ENCODE data around the gene RAD51.
A peak's percentile ranks its signal among the peaks of the same experiment; 100 is the strongest.

The RAD51 gene

DNA sequence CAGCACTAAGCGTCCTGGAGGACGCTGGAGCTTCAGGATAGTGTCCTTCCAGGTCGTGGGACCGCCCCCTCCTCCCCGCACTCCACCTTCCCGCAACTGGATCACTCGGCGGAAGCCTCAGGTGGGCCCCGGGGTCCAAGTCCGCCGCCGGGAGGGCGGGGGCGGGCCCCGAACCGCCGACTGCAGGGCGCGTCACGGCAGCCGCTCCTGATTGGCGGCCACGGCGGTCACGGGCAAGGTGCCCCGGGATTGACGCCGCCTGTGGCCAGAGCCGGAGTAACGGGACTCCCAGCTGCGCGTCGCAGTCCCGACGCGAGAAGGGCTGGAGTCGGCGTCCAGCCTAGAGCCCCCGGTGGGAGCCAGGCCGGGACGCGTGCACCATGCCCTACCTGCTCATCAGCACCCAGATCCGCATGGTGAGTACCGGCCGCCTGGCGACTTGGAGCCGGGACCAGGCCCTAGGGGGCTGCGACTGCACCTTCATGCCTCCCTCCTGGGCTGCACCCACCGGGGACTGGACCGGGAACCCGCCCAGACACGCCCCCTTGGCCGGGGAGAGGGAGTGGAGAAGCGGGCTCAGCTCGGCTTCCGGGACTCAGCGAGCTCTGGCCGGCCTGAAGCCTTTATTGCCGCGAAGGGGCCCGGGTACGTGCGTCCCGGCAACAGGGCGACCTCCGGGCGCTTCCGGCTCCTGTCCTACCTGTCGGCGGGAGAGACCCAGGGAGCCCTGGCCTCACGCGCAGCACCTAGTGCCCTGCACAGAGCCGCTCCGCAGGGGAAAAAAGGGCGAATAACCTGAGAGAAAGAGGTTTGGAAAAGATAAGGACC lies 69.0 kb downstream of the RAD51 start, which contains the start of gene GCHFR:
GCHFR (plus strand) TSS at position 268 of the 828 bp plus-strand sequence; CDS start at position 381, 113 bp downstream.
- Histone ChIP-seq H3K4me2 (ENCODE audit: insufficient read depth, low read length, poor library complexity, severe bottlenecking) (peak within 1 kb of the TSS; percentile 98), H3K79me1 (ENCODE audit: low read depth, low read length) (no peaks in the 10 kb centered on the region), H3K4me3 (ENCODE audit: low read length in 2 of 2) (peak within 1 kb of the TSS; percentile 47 to 74), H2BK120ac (ENCODE audit: low read depth, low read length) (no peak within 1 kb of the TSS), H3K14ac (ENCODE audit: low read length) (peak within 1 kb of the TSS; percentile 89), H3K4me1 (ENCODE audit: control insufficient read depth in 2 of 2, insufficient read depth in 1 of 2, low read depth in 1 of 2, low read length in 2 of 2) (peaks cover 2 to 18% of the 10 kb centered on the region in 2 donors), H3K18ac (ENCODE audit: low read length) (peak within 1 kb of the TSS; percentile 95), H3K9me3 (replicated peaks in 1 of 2; ENCODE audit: control insufficient read depth in 2 of 2, insufficient read depth in 1 of 2, low read depth in 1 of 2, low read length in 2 of 2) (no peaks in the 10 kb centered on the region), H2AK5ac (ENCODE audit: low read depth, low read length) (peak within 1 kb of the TSS; percentile 60), H3K23ac (ENCODE audit: low read depth, low read length, poor library complexity) (peak within 1 kb of the TSS; percentile 93), H3K4ac (ENCODE audit: low read length) (no peak within 1 kb of the TSS), H3K27ac (replicated peaks; ENCODE audit: low read length) (no peak within 1 kb of the TSS), H3K9ac (ENCODE audit: low read depth, low read length, poor library complexity) (peak within 1 kb of the TSS; percentile 89), H3K36me3 (replicated peaks in 1 of 2; ENCODE audit: control insufficient read depth in 2 of 2, insufficient read depth in 2 of 2, low read length in 2 of 2) (peaks cover 2 to 10% of the 10 kb centered on the region in 2 donors), H2BK12ac (ENCODE audit: low read length) (peak within 1 kb of the TSS; percentile 68), H4K8ac (ENCODE audit: low read depth, low read length) (peak within 1 kb of the TSS; percentile 43), H2AFZ (ENCODE audit: low read length) (peak within 1 kb of the TSS; percentile 92), H3K27me3 (ENCODE audit: control insufficient read depth in 3 of 3, insufficient read depth in 3 of 3, low read depth in 1 of 3, low read length in 3 of 3) (peaks cover 0 to 28% (median 4%) of the 10 kb centered on the region in 3 experiments), H4K91ac (ENCODE audit: low read depth, low read length, poor library complexity) (no peak within 1 kb of the TSS), H2BK15ac (ENCODE audit: low read length) (peak within 1 kb of the TSS; percentile 75), H2BK5ac (ENCODE audit: low read length) (no peak within 1 kb of the TSS)
- no CpG with 5 or more reads among the region's 75 CpGs for WGBS, 2 donors (ENCODE audit: extremely low coverage in 2 of 2, insufficient read length in 2 of 2, insufficient replicate concordance in 1 of 2)
- peak; percentile 42 for DNase-seq (ENCODE audit: low spot score)

DNA sequence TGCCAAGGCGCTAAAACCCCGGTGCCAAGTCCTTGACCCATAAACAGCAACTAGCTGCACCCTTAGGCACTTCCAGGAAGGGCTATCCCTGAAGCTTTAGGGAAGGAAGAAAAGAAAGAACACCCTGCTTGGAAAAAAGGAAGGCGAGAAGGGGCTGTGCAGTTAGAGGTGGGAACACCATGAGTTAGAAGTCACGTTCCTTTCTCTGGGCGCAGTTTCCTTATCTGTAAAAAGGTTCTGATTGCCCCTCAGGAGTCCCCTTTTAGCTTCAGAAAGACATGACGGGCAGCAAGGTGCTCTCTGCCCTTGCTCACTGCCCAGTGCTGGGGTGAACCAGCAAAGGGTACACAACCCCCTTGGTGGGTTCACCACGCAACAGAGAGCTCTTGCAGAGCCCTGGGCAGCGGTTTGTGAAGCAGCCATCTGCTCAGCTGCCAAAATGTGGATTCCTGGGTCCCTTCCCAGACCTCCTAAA lies 69.7 kb downstream of the RAD51 start:
- no peak overlapping the region for H3K14ac ChIP-seq (ENCODE audit: low read length)
- peak overlapping the region; percentile 48 for H3K23ac ChIP-seq (ENCODE audit: low read depth, low read length, poor library complexity)
- no peak for DNase-seq (ENCODE audit: low spot score)
- H3K79me1 ChIP-seq (ENCODE audit: low read depth, low read length): no peaks in the 10 kb centered on the region
- no peak overlapping the region for H2BK15ac ChIP-seq (ENCODE audit: low read length)
- no peak overlapping the region for H3K4ac ChIP-seq (ENCODE audit: low read length)
- H3K9me3 ChIP-seq (replicated peaks in 1 of 2; ENCODE audit: control insufficient read depth in 2 of 2, insufficient read depth in 1 of 2, low read depth in 1 of 2, low read length in 2 of 2): no peaks in the 10 kb centered on the region
- H3K27ac ChIP-seq (replicated peaks; ENCODE audit: low read length): no peak overlapping the region
- H3K36me3 ChIP-seq (replicated peaks in 1 of 2; ENCODE audit: control insufficient read depth in 2 of 2, insufficient read depth in 2 of 2, low read length in 2 of 2): peaks cover 2 to 10% of the 10 kb centered on the region in 2 donors
- no peak overlapping the region for H2BK5ac ChIP-seq (ENCODE audit: low read length)
- H2BK12ac ChIP-seq (ENCODE audit: low read length): no peak overlapping the region
- H3K4me3 ChIP-seq (ENCODE audit: low read length in 2 of 2): peak overlapping the region in 1 of 2 donors; percentile 47
- H3K9ac ChIP-seq (ENCODE audit: low read depth, low read length, poor library complexity): no peak overlapping the region
- no peak overlapping the region for H4K91ac ChIP-seq (ENCODE audit: low read depth, low read length, poor library complexity)
- H2AFZ ChIP-seq (ENCODE audit: low read length): peak overlapping the region; percentile 92
- H4K8ac ChIP-seq (ENCODE audit: low read depth, low read length): no peak overlapping the region
- peaks cover 2 to 18% of the 10 kb centered on the region in 2 donors for H3K4me1 ChIP-seq (ENCODE audit: control insufficient read depth in 2 of 2, insufficient read depth in 1 of 2, low read depth in 1 of 2, low read length in 2 of 2)
- peaks cover 0 to 28% (median 4%) of the 10 kb centered on the region in 3 experiments for H3K27me3 ChIP-seq (ENCODE audit: control insufficient read depth in 3 of 3, insufficient read depth in 3 of 3, low read depth in 1 of 3, low read length in 3 of 3)
- H3K4me2 ChIP-seq (ENCODE audit: insufficient read depth, low read length, poor library complexity, severe bottlenecking): peak overlapping the region; percentile 98
- H2BK120ac ChIP-seq (ENCODE audit: low read depth, low read length): no peak overlapping the region
- peak overlapping the region; percentile 33 for H3K18ac ChIP-seq (ENCODE audit: low read length)
- no CpG with 5 or more reads among the region's 8 CpGs for WGBS, 2 donors (ENCODE audit: extremely low coverage in 2 of 2, insufficient read length in 2 of 2, insufficient replicate concordance in 1 of 2)
- peak overlapping the region; percentile 21 for H2AK5ac ChIP-seq (ENCODE audit: low read depth, low read length)

DNA sequence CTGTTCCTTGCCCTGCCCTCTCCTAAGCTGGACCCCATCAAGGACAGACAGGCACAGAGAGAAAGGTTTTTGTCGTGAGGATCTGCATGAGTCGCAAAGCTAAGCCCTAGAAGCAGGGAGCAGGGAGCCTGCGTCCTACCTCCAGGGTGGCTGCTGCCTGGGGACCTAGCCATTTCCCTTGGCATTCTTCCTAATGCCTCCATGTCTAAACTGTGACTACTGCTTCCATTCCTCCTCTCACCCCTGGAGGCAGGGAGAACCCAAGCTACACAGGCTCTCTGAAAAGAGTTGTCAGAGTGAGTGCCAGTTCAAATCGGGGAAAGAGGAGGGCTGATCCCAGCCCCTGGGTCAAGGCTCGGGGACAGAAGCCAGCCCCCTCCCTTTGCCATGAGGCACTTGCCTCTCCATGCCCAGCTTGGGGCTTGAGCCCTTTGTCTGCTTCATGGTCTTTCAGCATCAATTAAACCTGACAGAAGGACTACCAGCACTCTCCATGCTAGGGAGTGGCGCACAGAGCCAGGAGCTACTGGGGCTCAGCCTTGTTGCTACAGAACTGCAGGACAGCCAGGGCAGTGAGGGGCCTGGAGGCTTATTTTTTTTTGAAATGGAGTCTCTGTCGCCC lies 71.3 kb downstream of the RAD51 start:
- peak overlapping the region; percentile 37 for H3K23ac ChIP-seq (ENCODE audit: low read depth, low read length, poor library complexity)
- no peak overlapping the region for H3K27ac ChIP-seq (replicated peaks; ENCODE audit: low read length)
- no peak overlapping the region for H2BK5ac ChIP-seq (ENCODE audit: low read length)
- peaks cover 2 to 18% of the 10 kb centered on the region in 2 donors for H3K4me1 ChIP-seq (ENCODE audit: control insufficient read depth in 2 of 2, insufficient read depth in 1 of 2, low read depth in 1 of 2, low read length in 2 of 2)
- H3K14ac ChIP-seq (ENCODE audit: low read length): no peak overlapping the region
- H2BK120ac ChIP-seq (ENCODE audit: low read depth, low read length): no peak overlapping the region
- no peak overlapping the region for H3K4ac ChIP-seq (ENCODE audit: low read length)
- no peak overlapping the region for H3K9ac ChIP-seq (ENCODE audit: low read depth, low read length, poor library complexity)
- H2BK12ac ChIP-seq (ENCODE audit: low read length): no peak overlapping the region
- peak overlapping the region; percentile 68 for H2AK5ac ChIP-seq (ENCODE audit: low read depth, low read length)
- no peak overlapping the region for H4K91ac ChIP-seq (ENCODE audit: low read depth, low read length, poor library complexity)
- no peak overlapping the region for H4K8ac ChIP-seq (ENCODE audit: low read depth, low read length)
- H3K18ac ChIP-seq (ENCODE audit: low read length): no peak overlapping the region
- no peak overlapping the region for H2BK15ac ChIP-seq (ENCODE audit: low read length)
- no peak overlapping the region for H2AFZ ChIP-seq (ENCODE audit: low read length)
- H3K4me3 ChIP-seq (ENCODE audit: low read length in 2 of 2): no peak overlapping the region
- no CpG with 5 or more reads among the region's 7 CpGs for WGBS, 2 donors (ENCODE audit: extremely low coverage in 2 of 2, insufficient read length in 2 of 2, insufficient replicate concordance in 1 of 2)
- no peak for DNase-seq (ENCODE audit: low spot score)
- peaks cover 2 to 11% of the 10 kb centered on the region in 2 donors for H3K36me3 ChIP-seq (replicated peaks in 1 of 2; ENCODE audit: control insufficient read depth in 2 of 2, insufficient read depth in 2 of 2, low read length in 2 of 2)
- H3K27me3 ChIP-seq (ENCODE audit: control insufficient read depth in 3 of 3, insufficient read depth in 3 of 3, low read depth in 1 of 3, low read length in 3 of 3): peaks cover 0 to 28% (median 4%) of the 10 kb centered on the region in 3 experiments
- no peaks in the 10 kb centered on the region for H3K9me3 ChIP-seq (replicated peaks in 1 of 2; ENCODE audit: control insufficient read depth in 2 of 2, insufficient read depth in 1 of 2, low read depth in 1 of 2, low read length in 2 of 2)
- H3K79me1 ChIP-seq (ENCODE audit: low read depth, low read length): no peaks in the 10 kb centered on the region
- no peak overlapping the region for H3K4me2 ChIP-seq (ENCODE audit: insufficient read depth, low read length, poor library complexity, severe bottlenecking)
